MG63 (cell line): ENCODE results near the gene HOXB4. TPM values are rescaled to one million over a fixed set of nuclear protein-coding genes. Genes with fewer than 3 reads are reported as not detected.

Experiments
- DNase-seq: peaks from one replicate; pipeline ENCODE4 v3.0.0-alpha.2; 2020
- H3K27me3 ChIP-seq: fragments of 250-450 bp; sonication (Bioruptor Pico); 2 replicates; pipeline ENCODE4 v1.5.1; 2020; ENCODE audit warnings: mild to moderate bottlenecking, moderate library complexity
- H3K36me3 ChIP-seq: fragments of 250-450 bp; sonication (Bioruptor Pico); 2 replicates; pipeline ENCODE4 v1.5.1; 2020; ENCODE audit warnings: mild to moderate bottlenecking, moderate library complexity
- H3K4me3 ChIP-seq: fragments of 250-450 bp; sonication (Bioruptor Pico); 2 replicates; pipeline ENCODE4 v1.5.1; 2020; ENCODE audit warnings: mild to moderate bottlenecking, moderate library complexity
- H3K9me3 ChIP-seq: fragments of 250-450 bp; sonication (Bioruptor Pico); 2 replicates; pipeline ENCODE4 v1.5.1; 2020; ENCODE audit warnings: mild to moderate bottlenecking, moderate library complexity
- total RNA-seq: library from RNA; depleted of rRNA; stranded (reverse); fragments of >200 nt; shearing (Covaris generic); gene quantifications from 2 replicates; pipeline ENCODE4 v1.2.3, GENCODE V29; 2014; ENCODE audit warnings: low replicate concordance

Gene HOXB4
- total RNA-seq, 1 experiment from 2014 or later: 4.2 TPM

DNA sequence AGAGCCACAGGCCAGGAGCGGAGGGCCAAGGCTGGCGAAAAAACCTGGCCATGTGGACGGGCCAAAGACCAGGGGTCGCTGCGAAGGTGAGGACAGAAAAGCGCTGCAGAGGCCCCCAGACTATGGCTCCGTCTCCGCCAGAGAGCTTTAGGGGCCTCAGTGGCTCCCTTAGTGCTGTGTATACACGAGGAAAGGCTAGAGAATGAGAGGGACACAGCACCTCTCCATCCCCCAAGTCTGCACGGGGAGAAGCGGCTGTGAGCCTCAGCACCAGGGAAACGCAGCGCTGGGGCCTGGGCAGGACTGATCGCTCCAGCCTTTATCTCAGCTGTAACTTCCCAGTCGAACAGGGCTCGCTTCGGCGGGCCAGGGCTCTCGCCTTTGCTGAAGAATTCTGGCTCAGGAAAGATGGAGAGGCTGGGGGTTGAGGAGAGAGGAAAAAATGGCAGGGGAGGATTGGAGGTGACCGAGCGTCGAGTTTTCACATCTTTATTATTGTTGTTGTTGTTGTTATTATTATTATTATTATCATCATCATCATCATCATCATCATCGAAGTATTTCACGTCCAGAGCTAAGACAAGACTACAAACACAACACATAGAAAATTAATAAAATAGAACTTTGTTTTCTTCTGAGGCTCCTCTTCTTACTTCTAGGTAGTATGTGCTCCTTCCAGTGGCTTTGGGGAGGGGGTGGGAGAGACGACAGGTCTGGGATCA lies 17.3 kb upstream of the HOXB4 start:
- peaks cover 49% of the 10 kb centered on the region for H3K36me3 ChIP-seq
- DNase-seq: no peak
- no peak overlapping the region for H3K4me3 ChIP-seq
- H3K9me3 ChIP-seq: no peaks in the 10 kb centered on the region
- no peaks in the 10 kb centered on the region for H3K27me3 ChIP-seq

DNA sequence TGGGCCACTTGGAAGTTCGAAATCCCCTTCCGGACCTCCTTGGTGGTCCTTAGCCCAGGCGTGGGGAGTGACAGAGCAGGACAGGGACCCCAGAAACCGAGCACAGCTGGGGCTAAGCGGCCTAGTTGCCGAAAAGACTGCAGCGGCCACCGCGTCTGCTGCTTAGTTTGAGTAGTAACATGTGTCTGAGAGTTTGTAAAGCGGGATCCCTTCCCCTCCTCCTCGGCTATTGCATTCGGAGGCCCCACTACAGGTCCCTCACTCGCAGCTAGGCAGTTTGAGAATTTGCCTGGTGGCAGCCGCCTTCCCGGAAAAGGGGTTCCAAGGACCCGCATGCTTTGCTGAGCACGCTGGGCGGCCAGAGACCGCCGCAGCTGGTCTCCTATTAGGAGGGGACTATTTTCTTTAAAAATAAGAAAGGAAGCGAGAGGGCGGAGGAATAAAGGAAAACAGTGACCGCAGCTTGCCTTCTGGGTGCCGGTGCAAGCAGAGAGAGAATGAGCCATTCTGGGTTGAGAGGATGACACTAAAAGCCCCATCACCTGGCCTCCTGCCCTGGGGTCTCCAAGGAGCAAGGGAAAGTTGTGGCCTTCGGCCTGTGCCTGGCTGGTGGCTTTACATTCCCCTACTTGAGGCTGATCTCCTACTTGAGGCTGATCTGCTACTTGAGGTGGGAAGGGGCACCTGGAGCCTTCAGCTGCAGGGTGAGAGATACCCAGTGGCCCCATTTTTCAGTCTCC lies 16.6 kb upstream of the HOXB4 start:
- peaks cover 49% of the 10 kb centered on the region for H3K36me3 ChIP-seq

GRCh38 chr17:48593840-48594537 lies 15.8 kb upstream of the HOXB4 start:
- peaks cover 49% of the 10 kb centered on the region for H3K36me3 ChIP-seq
- H3K4me3 ChIP-seq: peak overlapping the region; percentile 28; the same call in 1 of the 2 replicates
- H3K27me3 ChIP-seq: no peaks in the 10 kb centered on the region
- no peaks in the 10 kb centered on the region for H3K9me3 ChIP-seq
- peak; percentile 88 for DNase-seq

More for the DNA sequence above, 16.6 kb upstream of the HOXB4 start:
- no peak for DNase-seq
- Histone ChIP-seq H3K9me3 (no peaks in the 10 kb centered on the region), H3K4me3 (no peak overlapping the region), H3K27me3 (no peaks in the 10 kb centered on the region)

GRCh38 chr17:48593126-48593829 lies 15.1 kb upstream of the HOXB4 start, which contains the start of gene HOXB5:
TSS of gene HOXB5 (minus strand) at chr17:48593779. CDS start at chr17:48593682, 97 bp downstream.
- peaks cover 49% of the 10 kb centered on the region for H3K36me3 ChIP-seq
- H3K4me3 ChIP-seq: peak within 1 kb of the TSS; percentile 28; the same call in 1 of the 2 replicates
- H3K27me3 ChIP-seq: no peaks in the 10 kb centered on the region
- no peak for DNase-seq
- H3K9me3 ChIP-seq: no peaks in the 10 kb centered on the region

DNA sequence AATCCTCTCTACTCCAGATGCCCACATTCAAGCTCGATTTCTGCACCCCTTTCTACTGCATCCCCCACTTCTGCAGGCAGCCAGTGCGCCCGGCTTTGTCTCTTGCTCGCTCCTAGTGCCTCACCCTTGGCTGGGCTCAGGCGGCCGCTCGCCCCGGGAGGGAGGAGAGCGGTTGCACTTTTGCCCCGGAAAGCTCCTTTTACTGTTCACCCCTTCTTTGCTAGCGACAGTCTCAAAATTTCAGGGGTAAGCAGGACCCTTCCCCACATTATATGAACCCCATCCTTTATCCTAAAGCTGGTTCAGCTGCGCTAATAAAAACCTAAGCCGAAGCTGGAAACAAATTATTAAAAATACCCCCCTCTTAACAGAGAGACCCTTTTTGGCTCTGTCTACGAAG lies 14.4 kb upstream of the HOXB4 start:
- Histone ChIP-seq H3K36me3 (peaks cover 49% of the 10 kb centered on the region), H3K4me3 (no peak overlapping the region), H3K9me3 (no peaks in the 10 kb centered on the region), H3K27me3 (no peaks in the 10 kb centered on the region)
- no peak for DNase-seq

DNA sequence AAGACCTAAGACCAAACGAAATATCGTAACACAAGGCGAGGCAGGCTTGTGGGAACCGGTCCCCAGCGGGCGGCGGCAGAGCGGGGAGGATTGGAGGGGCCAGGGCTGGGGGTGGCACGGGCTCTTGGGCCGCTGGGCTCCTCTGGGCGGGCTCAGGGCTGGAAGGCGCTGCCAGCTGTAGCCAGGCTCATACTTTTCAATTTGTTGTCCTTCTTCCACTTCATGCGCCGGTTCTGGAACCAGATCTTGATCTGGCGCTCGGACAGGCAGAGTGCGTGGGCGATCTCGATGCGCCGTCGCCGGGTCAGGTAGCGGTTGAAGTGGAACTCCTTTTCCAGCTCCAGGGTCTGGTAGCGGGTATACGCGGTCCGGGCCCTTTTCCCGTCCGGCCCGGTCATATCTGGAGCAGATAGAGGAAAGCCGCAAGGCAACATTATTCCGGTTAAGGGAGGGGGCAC lies 13.9 kb upstream of the HOXB4 start:
- H3K4me3 ChIP-seq: no peak overlapping the region
- H3K36me3 ChIP-seq: peaks cover 48% of the 10 kb centered on the region
- H3K27me3 ChIP-seq: no peaks in the 10 kb centered on the region
- DNase-seq: no peak
- no peaks in the 10 kb centered on the region for H3K9me3 ChIP-seq

DNA sequence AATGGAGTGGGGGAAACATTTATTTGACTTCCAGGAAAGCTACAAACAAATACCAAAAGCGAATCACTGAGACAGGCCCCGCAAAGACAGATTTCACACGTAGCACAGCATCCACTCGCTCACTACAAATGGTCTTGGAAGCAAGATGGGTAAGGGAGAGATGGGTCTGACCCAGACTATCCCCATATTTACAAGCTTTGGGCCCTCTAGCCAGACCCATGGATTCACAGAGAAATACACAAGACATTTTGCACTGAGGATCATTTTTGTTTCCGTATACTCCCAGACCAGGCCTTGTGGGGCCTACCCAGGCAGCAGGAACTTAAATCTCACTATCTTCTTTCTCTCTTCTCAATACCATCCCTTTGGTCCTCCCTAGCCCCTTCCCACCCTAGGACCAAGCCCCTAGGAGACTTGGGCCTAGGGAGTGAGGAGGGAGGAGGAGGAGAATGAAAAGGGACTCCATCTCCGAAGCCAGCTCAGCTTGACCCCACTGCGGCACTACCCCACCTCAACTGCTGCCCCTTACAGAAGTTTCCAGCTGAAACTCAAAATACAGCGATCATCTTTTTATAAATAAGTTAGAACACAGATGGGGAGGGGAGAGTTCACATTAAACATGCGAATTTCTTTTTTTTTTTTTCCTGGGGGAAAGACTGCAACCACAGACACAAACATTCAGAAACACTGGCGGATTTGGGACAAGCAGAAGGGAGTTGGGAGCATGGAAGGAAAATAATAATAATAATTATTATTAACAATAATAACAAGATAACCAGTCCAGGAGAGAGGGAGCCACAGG lies 13.3 kb upstream of the HOXB4 start:
- H3K9me3 ChIP-seq: no peaks in the 10 kb centered on the region
- DNase-seq: no peak
- no peaks in the 10 kb centered on the region for H3K27me3 ChIP-seq
- H3K4me3 ChIP-seq: no peak overlapping the region
- H3K36me3 ChIP-seq: peaks cover 43% of the 10 kb centered on the region

DNA sequence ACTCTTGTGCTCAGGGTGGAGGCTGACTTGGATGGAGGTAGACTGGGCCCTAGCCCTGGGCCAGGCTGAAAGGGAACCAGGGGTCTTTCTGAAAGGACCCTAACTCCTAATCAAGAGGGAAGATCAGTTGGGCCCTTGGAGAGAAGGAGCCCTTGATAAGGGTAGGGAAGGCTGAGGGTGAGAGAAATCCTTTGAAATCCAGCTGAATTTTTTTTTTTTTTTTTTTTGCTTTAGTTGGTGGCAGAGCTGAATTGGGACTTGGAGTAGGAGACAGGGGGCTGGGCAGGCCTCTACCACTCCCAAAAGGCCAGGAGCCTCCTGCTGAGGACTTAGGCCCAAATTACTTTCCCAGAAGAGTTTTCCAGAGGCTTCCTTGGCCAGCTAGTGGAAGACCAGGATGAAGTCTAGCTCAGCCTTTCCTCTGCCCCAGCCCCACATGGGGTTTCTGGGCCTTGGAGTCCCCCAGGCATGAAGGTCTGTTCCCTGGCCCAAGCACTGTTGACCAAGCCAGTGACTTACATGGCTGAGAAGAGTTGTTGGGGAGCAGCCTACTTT lies 12.5 kb upstream of the HOXB4 start:
- DNase-seq: no peak
- Histone ChIP-seq H3K27me3 (no peaks in the 10 kb centered on the region), H3K9me3 (no peaks in the 10 kb centered on the region), H3K36me3 (peaks cover 35% of the 10 kb centered on the region), H3K4me3 (no peak overlapping the region)

DNA sequence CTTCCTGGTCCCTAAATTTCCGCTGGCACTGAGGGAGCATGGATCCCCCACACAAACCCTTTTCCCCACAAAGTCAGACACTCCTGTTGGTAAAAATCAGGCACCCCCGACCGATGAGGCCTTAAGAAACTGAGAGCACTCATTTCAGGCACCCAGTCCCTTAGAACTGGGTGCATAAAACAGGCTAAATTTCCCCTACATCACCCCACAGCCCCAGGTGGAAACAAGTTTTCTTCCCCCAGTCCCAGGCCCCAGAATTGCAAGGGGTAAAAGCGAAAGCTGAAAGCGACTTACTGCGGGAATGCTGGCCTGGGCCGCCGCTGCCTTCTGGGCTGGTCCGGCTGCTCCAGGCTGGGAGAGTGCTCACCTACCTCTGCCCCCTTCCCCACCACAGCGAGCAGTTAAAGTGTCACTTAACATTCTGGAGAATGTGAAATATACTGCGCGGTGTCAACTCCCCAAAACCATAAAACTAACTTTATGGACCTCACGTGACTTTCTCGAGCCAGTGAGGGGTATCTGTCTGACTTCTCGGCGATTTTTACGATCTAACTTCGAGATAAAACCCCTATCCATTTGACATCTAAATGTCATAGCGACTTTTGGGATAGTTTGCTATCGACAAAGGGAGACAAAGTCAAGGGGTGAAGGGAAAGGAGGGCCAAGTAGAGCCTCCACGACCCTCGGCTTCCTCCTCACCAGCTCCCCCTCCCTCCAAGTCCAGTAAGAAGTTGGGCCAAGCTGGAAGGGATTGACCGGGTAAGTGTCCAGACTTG lies 11.9 kb upstream of the HOXB4 start, which contains the start of gene HOXB3:
Gene HOXB3 (minus strand): TSS at position 411 of the 776 bp plus-strand sequence. CDS start 37,767 bp downstream, outside the sequence.
- H3K4me3 ChIP-seq: no peak within 1 kb of the TSS
- no peak for DNase-seq
- H3K36me3 ChIP-seq: peaks cover 29% of the 10 kb centered on the region
- H3K9me3 ChIP-seq: no peaks in the 10 kb centered on the region
- no peaks in the 10 kb centered on the region for H3K27me3 ChIP-seq

GRCh38 chr17:48589060-48589830 lies 11.1 kb upstream of the HOXB4 start:
- no peak for DNase-seq
- H3K9me3 ChIP-seq: no peaks in the 10 kb centered on the region
- peaks cover 22% of the 10 kb centered on the region for H3K36me3 ChIP-seq
- no peaks in the 10 kb centered on the region for H3K27me3 ChIP-seq
- H3K4me3 ChIP-seq: no peak overlapping the region

DNA sequence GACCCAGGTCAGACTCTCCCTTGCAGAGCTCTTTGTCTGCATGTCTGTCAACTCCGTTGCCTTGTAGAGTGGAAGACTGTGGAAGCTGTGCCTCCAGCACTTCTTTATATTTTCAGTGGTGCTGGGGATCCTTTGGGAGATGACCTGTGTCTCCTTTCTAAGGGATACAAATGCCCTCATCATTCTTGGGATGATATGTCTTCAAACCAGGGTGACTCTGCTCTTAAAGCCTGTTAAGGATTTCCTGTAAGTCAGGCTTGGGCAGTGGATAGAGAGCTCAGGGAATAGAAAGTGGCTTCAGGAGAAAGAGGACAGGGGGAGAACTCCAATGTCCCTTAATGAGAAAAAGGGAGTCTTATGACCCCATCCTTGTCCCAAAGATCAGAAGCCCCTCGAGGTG lies 10.4 kb upstream of the HOXB4 start:
- H3K36me3 ChIP-seq: peaks cover 20% of the 10 kb centered on the region
- H3K4me3 ChIP-seq: no peak overlapping the region
- H3K9me3 ChIP-seq: no peaks in the 10 kb centered on the region
- DNase-seq: no peak
- H3K27me3 ChIP-seq: no peaks in the 10 kb centered on the region

GRCh38 chr17:48588074-48588415 lies 9.9 kb upstream of the HOXB4 start:
- H3K9me3 ChIP-seq: no peaks in the 10 kb centered on the region
- H3K4me3 ChIP-seq: no peak overlapping the region
- H3K36me3 ChIP-seq: peaks cover 17% of the 10 kb centered on the region
- DNase-seq: no peak
- no peaks in the 10 kb centered on the region for H3K27me3 ChIP-seq

- no peaks in the 10 kb centered on the region for H3K9me3 ChIP-seq
- no peaks in the 10 kb centered on the region for H3K27me3 ChIP-seq
- peaks cover 13% of the 10 kb centered on the region for H3K36me3 ChIP-seq
- no peak for DNase-seq
- no peak overlapping the region for H3K4me3 ChIP-seq
Observed at GRCh38 chr17:48587276-48588073, 9.3 kb upstream of the HOXB4 start.
